Kidney epithelial cell (primary cell): ENCODE data around the gene FOCAD. TPM values are rescaled to one million over a fixed set of nuclear protein-coding genes. Genes with fewer than 3 reads are reported as not detected.

Experiments used
- DNase-seq: peaks from one replicate; pipeline ENCODE4 v3.0.0-alpha.2; 2010; ENCODE audit warnings: low read depth
- H3K27me3 ChIP-seq: 2 replicates; pipeline ENCODE4 v1.6.0; 2011; ENCODE audit warnings: low read length; ENCODE audit not compliant: control insufficient read depth, insufficient read depth
- H3K36me3 ChIP-seq: 2 replicates; pipeline ENCODE4 v1.5.1; 2011; ENCODE audit warnings: low read length; ENCODE audit not compliant: control insufficient read depth, insufficient read depth
- H3K4me3 ChIP-seq: 2 replicates; pipeline ENCODE4 v1.5.1; 2011; ENCODE audit warnings: low read depth, mild to moderate bottlenecking, control low read depth, low read length
- CTCF ChIP-seq: IDR thresholded peaks from 2 replicates; pipeline ENCODE4 v1.5.1; 2011; ENCODE audit warnings: mild to moderate bottlenecking, moderate library complexity, low read length, control low read depth, inconsistent platforms; ENCODE audit not compliant: insufficient read depth, poor library complexity, severe bottlenecking
- total RNA-seq: library from RNA; depleted of rRNA; stranded (reverse); fragments of >200 nt; gene quantifications from 2 replicates; pipeline ENCODE4 v1.2.3, GENCODE V29; 2015

The FOCAD gene
- total RNA-seq, 1 donor from 2014 or later = 62.9 TPM

GRCh38 chr9:20753761-20754160, 69.7 kb downstream of the FOCAD start:
- no peak for DNase-seq
- H3K4me3 ChIP-seq = no peak overlapping the region
- no peaks in the 10 kb centered on the region for H3K27me3 ChIP-seq
- TF ChIP-seq CTCF = no peak
- H3K36me3 ChIP-seq = no peaks in the 10 kb centered on the region

- DNase-seq = no peak
- Histone ChIP-seq H3K4me3 (no peak overlapping the region), H3K27me3 (no peaks in the 10 kb centered on the region), H3K36me3 (no peaks in the 10 kb centered on the region)
- TF ChIP-seq CTCF = no peak
Observed at GRCh38 chr9:20754556-20754955, 70.5 kb downstream of the FOCAD start.

- no peaks in the 10 kb centered on the region for H3K36me3 ChIP-seq
- no peak overlapping the region for H3K4me3 ChIP-seq
- no peaks in the 10 kb centered on the region for H3K27me3 ChIP-seq
- no peak for TF ChIP-seq CTCF
- no peak for DNase-seq
Observed at GRCh38 chr9:20760246-20760891, 76.3 kb downstream of the FOCAD start.

- H3K36me3 ChIP-seq = no peaks in the 10 kb centered on the region
- no peak for DNase-seq
- no peaks in the 10 kb centered on the region for H3K27me3 ChIP-seq
- no peak for TF ChIP-seq CTCF
- no peak overlapping the region for H3K4me3 ChIP-seq
Observed at GRCh38 chr9:20770947-20771346, 86.9 kb downstream of the FOCAD start.

GRCh38 chr9:20771729-20772128, 87.7 kb downstream of the FOCAD start:
- no peak for DNase-seq
- H3K27me3 ChIP-seq = no peaks in the 10 kb centered on the region
- H3K4me3 ChIP-seq = no peak overlapping the region
- no peak for TF ChIP-seq CTCF
- H3K36me3 ChIP-seq = no peaks in the 10 kb centered on the region

- Histone ChIP-seq H3K27me3 (no peaks in the 10 kb centered on the region), H3K4me3 (no peak overlapping the region), H3K36me3 (no peaks in the 10 kb centered on the region)
- TF ChIP-seq CTCF = no peak
- DNase-seq = no peak
Observed at GRCh38 chr9:20775683-20776082, 91.6 kb downstream of the FOCAD start.
